GM18870 (cell line): ENCODE results near the gene CAPN7.

Experiments used
- ATAC-seq: cut with Tn5 transposase; IDR thresholded peaks from one replicate; pipeline ENCODE4 v1.9.1; 2021; ENCODE audit warnings: moderate library complexity; ENCODE audit not compliant: unreplicated experiment

The CAPN7 gene

DNA sequence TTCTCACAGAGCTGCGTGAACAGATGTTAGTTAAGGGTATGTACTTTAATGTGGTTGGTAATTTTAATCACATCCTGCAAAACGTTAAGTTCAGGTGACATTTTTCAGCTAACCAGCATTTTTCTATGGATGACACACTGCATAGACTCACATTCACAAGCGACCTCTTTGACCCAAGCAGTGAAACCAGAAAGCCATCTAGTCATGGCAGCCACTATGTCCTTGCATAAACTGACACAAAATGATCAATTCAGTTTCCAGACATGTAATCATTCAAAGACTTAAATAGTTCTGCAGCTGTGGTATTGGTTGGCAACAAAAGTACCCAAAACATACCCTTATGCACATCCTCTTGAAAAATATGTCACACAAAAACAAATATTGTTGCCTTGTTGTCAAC, 7.4 kb upstream of the CAPN7 start:
- ATAC-seq = no peak

DNA sequence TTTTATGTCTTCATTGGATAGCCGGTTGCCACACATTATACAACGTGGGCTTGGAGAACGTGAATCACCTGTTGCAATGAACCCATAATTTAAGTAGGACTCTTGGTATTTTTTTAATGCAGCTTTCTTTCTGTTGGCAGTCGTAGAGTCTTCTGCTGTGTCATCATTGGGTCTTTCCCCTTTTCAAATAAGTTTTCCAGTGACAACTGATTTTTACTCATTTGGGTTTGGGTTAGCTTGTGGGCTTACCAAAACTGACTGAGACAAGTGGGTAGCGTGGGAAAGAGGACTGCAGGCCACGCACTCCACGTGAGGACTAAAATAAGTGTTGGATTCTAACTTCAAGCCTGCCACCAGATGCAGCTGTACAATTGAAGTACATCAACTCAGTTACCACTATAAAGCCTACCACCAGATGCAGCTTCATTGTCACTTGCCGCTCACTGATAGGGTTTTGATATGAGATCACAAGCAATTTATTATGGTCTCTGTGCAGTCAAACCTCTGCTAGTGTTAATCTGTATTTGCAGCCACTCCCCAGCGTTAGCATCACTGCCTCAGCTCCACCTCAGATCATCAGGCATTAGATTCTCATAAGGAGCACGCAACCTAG, 6.4 kb upstream of the CAPN7 start:
- ATAC-seq = no peak

DNA sequence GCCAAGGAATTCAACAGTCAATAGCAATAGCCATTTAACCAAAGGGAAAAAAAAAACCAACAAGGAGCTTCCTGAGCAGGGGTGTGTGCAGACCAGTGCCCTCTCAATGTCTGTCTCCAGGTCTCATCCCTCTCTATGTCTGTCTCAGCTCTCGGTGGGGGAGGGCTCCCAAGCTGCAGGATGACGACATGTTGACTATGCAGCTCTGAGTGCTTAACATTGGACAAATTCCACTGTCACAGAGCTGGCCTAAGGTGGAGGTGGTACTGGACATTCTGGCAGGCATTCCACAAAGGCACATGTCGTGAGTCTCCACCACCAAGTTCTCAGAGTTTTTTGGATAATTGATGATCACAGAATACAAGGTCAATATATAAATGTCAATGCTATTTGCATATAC, 2.0 kb upstream of the CAPN7 start:
- ATAC-seq = no peak

DNA sequence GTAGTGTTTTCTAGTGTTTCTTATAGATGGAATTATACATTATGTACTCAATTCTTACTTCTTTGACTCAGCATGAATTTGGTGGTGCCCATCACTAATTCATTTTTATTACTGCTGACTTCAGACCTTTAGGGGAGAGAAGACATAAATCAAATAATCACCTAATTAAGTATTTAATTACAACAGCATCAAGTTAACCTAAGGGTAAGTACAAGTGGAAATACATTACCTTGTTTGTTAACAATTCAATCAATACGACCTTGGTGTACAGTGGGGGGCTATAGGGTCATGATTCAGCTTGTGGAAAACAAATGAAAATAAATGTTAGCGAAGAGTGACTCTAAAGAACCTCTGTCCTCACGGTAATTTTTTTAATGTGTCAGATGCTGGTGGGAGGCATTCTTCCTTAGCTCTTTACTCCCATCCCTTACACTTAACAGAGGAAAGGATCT, 538 bp upstream of the CAPN7 start:
- no peak for ATAC-seq

GRCh38 chr3:15206662-15207576, 873 bp downstream of the CAPN7 start:
- ATAC-seq = no peak

DNA sequence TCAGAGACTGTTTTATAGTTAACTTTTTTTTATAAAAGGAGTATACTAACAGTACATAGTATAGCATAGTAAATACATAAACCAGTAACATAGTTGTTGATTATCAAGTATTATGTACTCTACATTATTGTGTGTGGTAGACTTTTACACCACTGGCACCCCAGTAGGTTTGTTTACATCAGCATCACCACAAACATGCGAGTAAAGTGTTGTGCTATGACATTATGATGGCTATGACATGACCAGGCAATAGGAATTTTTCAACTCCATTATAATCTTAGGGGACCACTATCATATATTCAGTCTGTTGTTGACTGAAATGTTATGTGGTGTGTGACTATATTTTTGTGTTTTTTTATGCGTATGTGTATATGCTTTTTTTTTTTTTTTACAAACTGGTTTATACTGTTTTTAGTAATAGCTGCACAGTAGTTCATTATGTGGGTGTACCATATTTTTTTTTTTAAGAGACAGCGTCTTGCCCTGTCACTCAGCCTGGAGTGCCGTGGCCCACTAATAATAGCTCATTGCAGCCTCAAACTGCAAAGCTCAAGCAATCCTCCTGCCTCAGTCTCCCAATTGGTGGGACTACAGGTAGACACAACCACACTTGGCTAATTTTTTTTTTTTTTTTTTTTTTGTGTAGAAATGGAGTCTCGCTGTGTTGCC, 1.9 kb downstream of the CAPN7 start:
- ATAC-seq = no peak

DNA sequence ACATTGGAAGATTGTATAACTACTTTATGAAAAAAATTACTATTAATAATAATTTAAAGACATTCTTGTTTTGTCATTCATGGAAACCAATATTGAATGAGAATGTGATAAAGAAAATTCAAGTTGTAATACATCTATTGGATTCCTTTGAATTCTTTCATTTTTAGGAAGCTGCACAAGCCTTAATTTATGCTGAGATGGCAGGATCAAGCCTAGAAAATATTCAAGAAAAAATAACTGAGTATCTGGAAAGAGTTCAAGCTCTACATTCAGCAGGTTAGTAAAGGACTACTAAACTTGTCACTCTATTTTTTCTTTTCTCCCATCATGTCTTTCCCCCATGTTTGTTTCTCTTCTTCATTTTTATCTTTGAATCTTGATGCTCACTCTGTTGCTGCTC, 5.9 kb downstream of the CAPN7 start:
- ATAC-seq = no peak

DNA sequence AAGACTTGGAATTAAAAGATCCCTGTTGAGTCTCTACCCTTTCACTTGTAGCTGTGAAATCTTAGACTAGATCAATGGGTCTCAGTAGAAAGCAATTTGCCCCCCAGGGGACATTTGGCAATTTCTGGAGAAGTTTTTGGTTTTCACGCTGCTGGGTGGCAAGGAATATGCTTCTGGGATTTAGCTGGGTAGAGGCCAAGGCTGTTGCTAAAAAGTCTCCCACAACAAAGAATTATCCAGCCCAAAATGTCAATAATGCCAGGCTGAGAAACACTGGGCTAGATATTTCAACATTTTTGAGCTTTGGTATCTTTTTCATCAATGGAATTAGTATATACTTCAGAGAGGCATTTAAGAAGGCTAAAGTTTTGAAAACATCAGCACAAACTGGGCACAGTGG, 8.7 kb downstream of the CAPN7 start:
- no peak for ATAC-seq

GRCh38 chr3:15215996-15216395, 9.9 kb downstream of the CAPN7 start:
- ATAC-seq = no peak

GRCh38 chr3:15216501-15216900, 10.5 kb downstream of the CAPN7 start:
- ATAC-seq = no peak

GRCh38 chr3:15217011-15217671, 11.1 kb downstream of the CAPN7 start:
- ATAC-seq = no peak

DNA sequence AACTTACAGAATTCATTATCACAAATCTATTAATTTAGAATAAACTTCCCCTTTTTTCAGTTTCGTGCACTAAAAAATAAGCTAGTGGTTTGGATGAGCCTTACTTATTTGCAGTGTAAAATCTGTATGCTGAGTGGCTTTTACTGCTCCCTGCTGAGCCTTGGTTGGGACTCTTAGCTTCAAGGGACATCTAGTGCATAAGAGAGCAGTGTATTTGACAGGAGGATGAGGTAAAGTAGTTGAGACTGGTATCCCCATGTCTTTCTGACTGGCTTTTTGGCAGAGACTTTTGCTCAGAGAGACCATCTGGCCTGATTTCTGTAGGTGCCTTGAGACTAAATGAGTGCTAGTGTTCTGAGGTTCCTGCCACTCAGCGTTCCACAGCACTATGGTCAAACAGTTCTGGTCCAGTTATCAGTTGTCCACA, 11.8 kb downstream of the CAPN7 start:
- no peak for ATAC-seq

- no peak for ATAC-seq
Measured at GRCh38 chr3:15218689-15219088, 12.6 kb downstream of the CAPN7 start.

DNA sequence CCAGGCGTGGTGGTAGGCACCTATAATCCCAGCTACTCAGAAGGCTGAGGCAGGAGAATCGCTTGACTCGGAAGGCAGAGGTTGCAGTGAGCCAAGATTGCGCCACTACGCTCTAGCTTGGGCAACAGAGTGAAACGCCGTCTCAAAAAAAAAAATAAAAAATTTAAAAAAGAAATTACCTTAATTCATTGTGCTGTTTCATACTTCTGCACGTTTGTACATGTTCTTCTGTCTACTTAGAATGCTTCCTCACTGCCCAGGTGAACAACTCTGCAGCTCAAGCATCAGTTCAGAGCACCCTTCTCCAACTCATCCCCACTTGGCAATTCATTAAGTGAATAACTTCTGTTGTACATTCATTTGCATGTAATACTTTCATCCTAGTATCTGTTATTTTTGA, 14.0 kb downstream of the CAPN7 start:
- no peak for ATAC-seq

- no peak for ATAC-seq
Measured at GRCh38 chr3:15220661-15221060, 14.6 kb downstream of the CAPN7 start.

- no peak for ATAC-seq
Measured at GRCh38 chr3:15221574-15222217, 15.7 kb downstream of the CAPN7 start.

GRCh38 chr3:15223685-15224572, 17.9 kb downstream of the CAPN7 start:
- ATAC-seq = no peak

DNA sequence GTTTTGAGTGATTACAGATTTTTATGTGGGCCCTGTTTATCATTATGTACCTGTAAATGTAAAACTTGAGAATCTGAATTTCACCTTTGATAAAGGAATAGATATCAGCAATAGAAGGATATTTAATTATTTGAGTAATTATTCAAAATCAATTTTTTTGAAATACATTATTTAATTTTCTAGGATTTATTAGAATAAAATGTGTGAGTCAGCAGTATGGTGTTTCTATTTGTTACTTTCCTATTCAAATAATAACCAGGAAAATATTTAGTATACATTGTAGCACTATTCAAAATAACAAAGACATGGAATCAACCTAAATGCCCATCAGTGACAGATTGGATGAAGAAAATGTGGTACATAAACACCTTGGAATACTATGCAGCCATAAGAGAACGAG, 22.1 kb downstream of the CAPN7 start:
- ATAC-seq = no peak

DNA sequence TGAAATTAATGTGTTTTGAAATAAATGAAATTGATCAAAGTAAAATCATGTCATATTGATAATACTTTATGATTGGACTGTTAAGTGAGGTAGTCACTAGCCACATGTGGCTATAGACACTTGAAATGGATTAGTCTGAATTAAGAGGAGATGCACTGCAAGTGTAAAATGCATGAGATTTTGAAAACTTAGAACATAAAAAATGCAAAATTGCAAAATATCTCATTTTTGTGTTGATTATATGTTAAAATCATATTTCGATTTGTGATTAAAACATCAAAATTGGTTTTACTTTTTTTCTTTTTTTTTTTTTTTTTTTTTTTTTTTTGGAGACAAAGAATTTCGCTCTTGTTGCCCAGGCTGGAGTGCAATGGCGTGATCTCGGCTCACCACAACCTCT, 23.2 kb downstream of the CAPN7 start:
- no peak for ATAC-seq

DNA sequence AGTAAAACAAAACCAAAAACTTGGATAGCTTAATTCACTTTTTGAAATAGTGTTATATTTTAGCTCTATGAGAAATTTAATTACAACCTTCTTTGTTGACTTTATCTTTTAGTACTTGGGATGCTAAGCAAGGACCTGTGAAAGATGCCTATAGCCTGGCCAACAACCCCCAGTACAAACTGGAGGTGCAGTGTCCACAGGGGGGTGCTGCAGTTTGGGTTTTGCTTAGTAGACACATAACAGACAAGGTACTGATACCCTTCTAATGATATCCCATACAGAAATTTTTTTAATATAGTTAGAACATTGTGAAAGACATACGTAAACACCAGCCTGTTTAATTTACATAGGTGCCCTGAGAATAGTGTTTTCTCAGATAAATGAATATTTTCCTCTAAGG, 35.3 kb downstream of the CAPN7 start:
- no peak for ATAC-seq
